ENCODE measurements around the gene ADAT2. TPM values are rescaled to one million over a fixed set of nuclear protein-coding genes. Genes with fewer than 3 reads are reported as not detected.

Gene ADAT2
- total RNA-seq, 2 donors from 2014 or later = 8.7 to 10.6 TPM

DNA sequence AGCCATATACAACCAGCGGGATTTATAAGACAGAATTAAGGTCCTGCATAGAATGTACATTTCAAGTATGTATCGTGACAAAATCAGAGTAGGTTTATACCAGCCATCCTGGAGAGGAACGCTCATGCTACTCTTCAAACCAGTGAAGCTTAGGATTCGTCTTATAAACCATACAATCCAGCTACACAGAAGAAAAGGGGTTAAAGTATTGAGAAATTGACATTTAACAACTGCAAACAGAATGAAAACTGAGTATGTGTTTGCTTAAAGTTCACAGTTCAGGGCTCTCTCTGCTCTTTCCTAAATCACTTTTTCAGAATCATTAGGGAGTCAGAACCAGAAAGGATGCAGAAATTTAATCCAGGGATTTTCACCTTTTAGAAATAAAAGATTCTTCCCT, 17.9 kb downstream of the ADAT2 start:
- H3K4me1 ChIP-seq (ENCODE audit: control insufficient read depth, insufficient read depth, low read length) = no peaks in the 10 kb centered on the region
- H3K27me3 ChIP-seq (ENCODE audit: control insufficient read depth, insufficient read depth, low read length, poor library complexity, severe bottlenecking) = no peaks in the 10 kb centered on the region
- no peaks in the 10 kb centered on the region for H3K9me3 ChIP-seq (ENCODE audit: control insufficient read depth, low read length)
- no peak overlapping the region for H3K4me3 Mint-ChIP-seq
- H3K36me3 Mint-ChIP-seq (ENCODE audit: low read depth) = peaks cover 4% of the 10 kb centered on the region
- H3K27ac ChIP-seq (ENCODE audit: low read depth, low read length) = no peak overlapping the region
- no peak overlapping the region for H3K9ac ChIP-seq (ENCODE audit: extremely low read depth, low read length, poor library complexity, severe bottlenecking)
- H3K36me3 ChIP-seq (ENCODE audit: control insufficient read depth, insufficient read depth, low read length) = peaks cover 10% of the 10 kb centered on the region
- no peak for DNase-seq
- H3K27me3 Mint-ChIP-seq (ENCODE audit: insufficient read depth) = no peaks in the 10 kb centered on the region
- no peaks in the 10 kb centered on the region for H3K9me3 Mint-ChIP-seq
- WGBS, 2 experiments (ENCODE audit: insufficient coverage in 1 of 2, insufficient read length in 1 of 2) = 96 to 100% methylated on average over 2 to 4 of the region's 4 CpGs
- TF ChIP-seq CTCF (conservative IDR thresholded peaks at IDR 0.05) = no peak
- no peak overlapping the region for H3K27ac Mint-ChIP-seq
- no peaks in the 10 kb centered on the region for H3K4me1 Mint-ChIP-seq
- H3K4me3 ChIP-seq (ENCODE audit: low read length) = no peak overlapping the region

DNA sequence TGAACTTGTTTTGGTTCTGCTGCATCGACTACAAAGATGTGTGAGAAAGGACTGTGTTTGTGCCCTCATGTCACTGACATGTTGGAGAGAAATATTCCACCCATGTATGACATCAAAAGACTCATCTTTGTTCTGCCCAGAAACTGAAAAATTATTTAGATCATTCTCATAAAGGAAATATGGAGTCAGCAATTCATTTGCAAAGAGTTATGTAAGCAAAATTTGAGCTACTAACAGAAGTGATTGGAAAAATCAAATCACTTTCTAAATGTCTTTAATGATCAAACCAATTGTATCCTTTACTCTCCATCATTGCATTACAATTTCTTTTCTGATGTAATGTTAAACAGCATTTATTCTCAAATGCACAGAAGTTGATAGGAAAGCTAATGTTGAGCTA, 19.3 kb downstream of the ADAT2 start:
- H3K27ac Mint-ChIP-seq = no peak overlapping the region
- no peaks in the 10 kb centered on the region for H3K4me1 ChIP-seq (ENCODE audit: control insufficient read depth, insufficient read depth, low read length)
- no peaks in the 10 kb centered on the region for H3K9me3 ChIP-seq (ENCODE audit: control insufficient read depth, low read length)
- H3K4me1 Mint-ChIP-seq = no peaks in the 10 kb centered on the region
- no peak overlapping the region for H3K4me3 ChIP-seq (ENCODE audit: low read length)
- H3K27me3 ChIP-seq (ENCODE audit: control insufficient read depth, insufficient read depth, low read length, poor library complexity, severe bottlenecking) = no peaks in the 10 kb centered on the region
- TF ChIP-seq CTCF (conservative IDR thresholded peaks at IDR 0.05) = no peak
- H3K9me3 Mint-ChIP-seq = no peaks in the 10 kb centered on the region
- WGBS, 2 experiments (ENCODE audit: insufficient coverage in 1 of 2, insufficient read length in 1 of 2) = 86 to 94% methylated on average over 1 of the region's 1 CpG
- H3K36me3 Mint-ChIP-seq (ENCODE audit: low read depth) = peaks cover 2% of the 10 kb centered on the region
- H3K4me3 Mint-ChIP-seq = no peak overlapping the region
- peaks cover 12% of the 10 kb centered on the region for H3K36me3 ChIP-seq (ENCODE audit: control insufficient read depth, insufficient read depth, low read length)
- H3K9ac ChIP-seq (ENCODE audit: extremely low read depth, low read length, poor library complexity, severe bottlenecking) = no peak overlapping the region
- DNase-seq = no peak
- H3K27ac ChIP-seq (ENCODE audit: low read depth, low read length) = no peak overlapping the region
- H3K27me3 Mint-ChIP-seq (ENCODE audit: insufficient read depth) = no peaks in the 10 kb centered on the region

- H3K4me1 Mint-ChIP-seq = no peaks in the 10 kb centered on the region
- no peak overlapping the region for H3K4me3 Mint-ChIP-seq
- no peak overlapping the region for H3K9ac ChIP-seq (ENCODE audit: extremely low read depth, low read length, poor library complexity, severe bottlenecking)
Measured at GRCh38 chr6:143429970-143430369, 20.5 kb downstream of the ADAT2 start.

More at GRCh38 chr6:143429970-143430369, 20.5 kb downstream of the ADAT2 start:
- no peaks in the 10 kb centered on the region for H3K27me3 ChIP-seq (ENCODE audit: control insufficient read depth, insufficient read depth, low read length, poor library complexity, severe bottlenecking)
- H3K27ac Mint-ChIP-seq = peak overlapping the region; percentile 42
- no peak overlapping the region for H3K4me3 ChIP-seq (ENCODE audit: low read length)
- H3K36me3 ChIP-seq (ENCODE audit: control insufficient read depth, insufficient read depth, low read length) = peaks cover 9% of the 10 kb centered on the region
- WGBS, 2 experiments (ENCODE audit: insufficient coverage in 1 of 2, insufficient read length in 1 of 2) = 40 to 93% methylated on average over 1 to 4 of the region's 4 CpGs
- H3K9me3 Mint-ChIP-seq = no peaks in the 10 kb centered on the region
- H3K27me3 Mint-ChIP-seq (ENCODE audit: insufficient read depth) = no peaks in the 10 kb centered on the region
- TF ChIP-seq CTCF (conservative IDR thresholded peaks at IDR 0.05) = no peak
- H3K4me1 ChIP-seq (ENCODE audit: control insufficient read depth, insufficient read depth, low read length) = no peaks in the 10 kb centered on the region
- no peaks in the 10 kb centered on the region for H3K9me3 ChIP-seq (ENCODE audit: control insufficient read depth, low read length)
- DNase-seq = no peak
- no peak overlapping the region for H3K27ac ChIP-seq (ENCODE audit: low read depth, low read length)
- peaks cover 2% of the 10 kb centered on the region for H3K36me3 Mint-ChIP-seq (ENCODE audit: low read depth)
